GM21529 (cell line): ENCODE data around the gene DUSP22.

Experiments
- ATAC-seq: cut with Tn5 transposase; IDR thresholded peaks from one replicate; pipeline ENCODE4 v1.9.1; 2021; ENCODE audit not compliant: unreplicated experiment

The DUSP22 gene

GRCh38 chr6:308768-309167 lies 16.5 kb downstream of the DUSP22 start:
- no peak for ATAC-seq

GRCh38 chr6:309947-310346 lies 17.7 kb downstream of the DUSP22 start:
- ATAC-seq = no peak

GRCh38 chr6:310671-311070 lies 18.4 kb downstream of the DUSP22 start:
- no peak for ATAC-seq

GRCh38 chr6:311679-312220 lies 19.5 kb downstream of the DUSP22 start:
- ATAC-seq = no peak

GRCh38 chr6:313087-313486 lies 20.8 kb downstream of the DUSP22 start:
- ATAC-seq = no peak

- no peak for ATAC-seq
Measured at GRCh38 chr6:313917-314316, 21.6 kb downstream of the DUSP22 start.

- ATAC-seq = no peak
Measured at GRCh38 chr6:314377-314776, 22.1 kb downstream of the DUSP22 start.

GRCh38 chr6:315226-315625 lies 22.9 kb downstream of the DUSP22 start:
- no peak for ATAC-seq

GRCh38 chr6:315921-316752 lies 23.9 kb downstream of the DUSP22 start:
- peak; percentile 23 for ATAC-seq

GRCh38 chr6:316753-317038 lies 24.4 kb downstream of the DUSP22 start:
- ATAC-seq = no peak

- no peak for ATAC-seq
Measured at GRCh38 chr6:317060-317447, 24.8 kb downstream of the DUSP22 start.

- peak; percentile 25 for ATAC-seq
Measured at GRCh38 chr6:317448-318144, 25.3 kb downstream of the DUSP22 start.

GRCh38 chr6:318243-318890 lies 26.1 kb downstream of the DUSP22 start:
- ATAC-seq = no peak

- peak; percentile 50 for ATAC-seq
Measured at GRCh38 chr6:319177-320131, 27.2 kb downstream of the DUSP22 start.

- no peak for ATAC-seq
Measured at GRCh38 chr6:320351-321157, 28.3 kb downstream of the DUSP22 start.

GRCh38 chr6:321158-321438 lies 28.8 kb downstream of the DUSP22 start:
- ATAC-seq = no peak

- no peak for ATAC-seq
Measured at GRCh38 chr6:321536-322258, 29.4 kb downstream of the DUSP22 start.

GRCh38 chr6:322259-322930 lies 30.1 kb downstream of the DUSP22 start:
- ATAC-seq = no peak
